ENCODE data around the gene SLC25A29.

- TF ChIP-seq GATA2 (IDR thresholded peaks at IDR 0.05; ENCODE audit: low read depth, low read length) (no peak), GATA3 (IDR thresholded peaks at IDR 0.05; ENCODE audit: low read depth, low read length) (no peak)
Measured at GRCh38 chr14:100336618-100337530, 30.6 kb upstream of the SLC25A29 start.
